HG02970 (cell line): ENCODE results near the gene RIBC2.
"Not testable (repeated sequence)": the region's sequence is repeated elsewhere in the genome, so short reads cannot be mapped to it uniquely, and the experiment has no call there.

ENCODE experiments used
- ATAC-seq: cut with Tn5 transposase; IDR thresholded peaks from one replicate; pipeline ENCODE4 v1.9.1; 2021; ENCODE audit warnings: mild to moderate bottlenecking, moderate library complexity, moderate number of reproducible peaks; ENCODE audit not compliant: unreplicated experiment, low FRiP score

Gene RIBC2, protein sequence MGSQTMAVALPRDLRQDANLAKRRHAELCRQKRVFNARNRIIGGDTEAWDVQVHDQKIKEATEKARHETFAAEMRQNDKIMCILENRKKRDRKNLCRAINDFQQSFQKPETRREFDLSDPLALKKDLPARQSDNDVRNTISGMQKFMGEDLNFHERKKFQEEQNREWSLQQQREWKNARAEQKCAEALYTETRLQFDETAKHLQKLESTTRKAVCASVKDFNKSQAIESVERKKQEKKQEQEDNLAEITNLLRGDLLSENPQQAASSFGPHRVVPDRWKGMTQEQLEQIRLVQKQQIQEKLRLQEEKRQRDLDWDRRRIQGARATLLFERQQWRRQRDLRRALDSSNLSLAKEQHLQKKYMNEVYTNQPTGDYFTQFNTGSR

DNA sequence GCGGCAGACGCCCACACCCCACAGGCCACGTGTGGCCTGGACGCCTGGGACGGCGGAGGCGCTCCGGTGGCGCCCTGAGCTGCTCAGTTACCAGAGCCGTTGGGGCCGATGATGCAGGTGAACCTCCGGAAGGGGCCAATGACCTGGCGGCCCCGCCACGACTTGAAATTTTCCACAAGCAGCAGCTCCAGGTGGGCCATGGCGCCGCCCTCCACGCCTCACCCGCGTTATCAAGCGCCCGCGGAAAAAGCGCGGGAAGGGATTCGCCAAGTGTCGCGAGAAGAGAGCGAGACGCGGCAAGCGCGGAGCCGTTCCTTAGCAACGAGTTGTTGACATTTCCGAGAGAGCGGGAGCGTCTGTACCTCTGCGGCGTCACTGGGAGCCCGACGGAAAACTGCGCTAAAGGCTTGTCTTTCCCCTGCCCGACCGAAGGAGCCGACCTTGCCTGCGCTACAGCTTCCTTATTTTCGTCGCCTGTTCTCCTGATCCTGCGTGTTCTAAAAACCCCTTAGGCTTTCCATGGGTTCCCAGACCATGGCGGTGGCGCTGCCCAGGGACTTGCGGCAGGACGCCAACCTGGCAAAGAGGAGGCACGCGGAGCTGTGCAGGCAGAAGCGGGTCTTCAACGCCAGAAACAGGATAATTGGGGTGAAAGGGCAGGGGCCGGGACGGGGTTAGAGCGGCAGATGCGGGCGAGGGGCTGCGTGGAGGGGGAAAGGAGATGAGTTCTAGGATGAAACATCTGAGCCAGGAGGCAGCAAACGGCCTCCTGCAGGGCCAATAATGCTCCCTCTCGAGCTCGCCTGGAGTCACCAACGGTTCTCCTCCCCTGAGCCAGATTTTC, at the start of gene RIBC2, which contains the start of gene SMC1B:
RIBC2 (plus strand) TSS at position 326 of the 844 bp plus-strand sequence; CDS start at position 520, 194 bp downstream.
SMC1B (minus strand) TSS at position 232 of the 844 bp plus-strand sequence; CDS start at position 200, 32 bp downstream.
- no peak for ATAC-seq

DNA sequence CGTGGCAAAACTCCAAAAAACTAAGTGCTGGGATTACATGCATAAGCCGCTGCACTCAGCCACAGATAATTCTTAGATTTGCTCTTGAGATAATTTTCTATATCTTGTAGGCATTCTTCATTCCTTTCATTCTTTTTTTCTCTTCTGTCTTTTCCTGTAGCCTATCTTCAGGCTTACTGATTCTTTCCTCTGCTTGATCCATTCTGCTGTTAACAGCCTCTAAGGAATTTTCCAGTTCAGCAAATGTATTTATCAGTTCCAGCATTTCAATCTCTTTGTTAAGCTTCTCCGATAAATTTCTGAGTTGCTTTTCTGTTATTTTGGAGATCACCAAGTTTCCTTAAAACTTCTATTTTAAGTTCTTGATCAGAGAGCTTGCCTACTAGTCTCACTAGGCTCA, 46.8 kb upstream of the RIBC2 start:
- no peak for ATAC-seq

DNA sequence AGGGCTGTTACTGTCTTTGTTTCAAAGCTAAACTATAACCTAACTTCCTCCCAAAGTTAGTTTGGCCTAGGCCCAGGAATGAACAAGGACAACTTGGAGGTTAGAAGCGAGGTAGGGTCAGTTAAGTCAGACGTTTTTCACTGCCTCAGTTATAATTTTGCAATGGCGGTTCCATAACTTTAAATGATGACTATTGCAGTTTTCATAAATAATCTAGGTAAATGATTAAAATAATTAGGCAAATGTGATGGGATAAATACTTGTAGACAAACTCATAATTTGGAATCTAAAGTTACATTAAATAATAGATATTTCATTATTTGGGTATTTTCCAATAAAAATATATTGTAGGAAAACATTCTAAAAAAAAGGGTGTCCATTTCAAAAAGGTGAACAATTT, 39.9 kb upstream of the RIBC2 start:
- not testable (repeated sequence) for ATAC-seq

DNA sequence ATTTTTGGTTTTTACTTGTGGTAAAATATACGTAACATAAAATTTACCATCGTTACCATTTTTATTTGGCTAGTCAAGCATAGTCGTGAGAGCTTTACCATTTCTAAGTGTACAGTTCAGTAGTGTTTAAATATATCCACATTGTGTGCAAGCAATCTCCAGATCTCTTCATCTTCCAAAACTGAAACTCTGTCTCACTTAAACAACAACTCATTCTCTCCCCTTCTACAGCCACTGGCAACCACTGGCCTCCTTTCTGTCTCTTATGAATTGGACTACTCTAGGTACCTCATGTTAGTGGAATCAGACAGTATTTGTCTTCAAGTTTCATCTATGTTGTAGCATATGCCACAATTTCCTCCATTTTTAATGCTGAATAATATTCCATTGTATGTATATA, 37.5 kb upstream of the RIBC2 start:
- no peak for ATAC-seq

DNA sequence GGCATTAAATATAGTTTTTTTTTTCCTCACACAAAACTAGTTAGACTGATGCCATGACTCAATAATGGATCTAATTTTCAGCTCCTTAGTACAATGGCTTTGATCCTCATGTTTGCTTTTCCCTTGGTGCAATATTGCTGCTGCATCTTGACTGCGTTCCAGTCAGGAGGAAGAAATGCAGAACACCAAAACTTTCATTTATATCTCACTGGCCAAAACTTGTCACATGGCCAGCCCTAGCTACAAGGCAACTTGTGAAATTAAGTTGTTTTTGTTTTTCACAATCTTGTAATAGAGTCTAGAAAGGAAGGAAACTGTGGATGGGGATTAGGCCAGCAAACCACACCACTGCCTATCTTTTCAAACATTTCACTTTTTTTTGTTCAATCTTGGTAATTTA, 36.8 kb upstream of the RIBC2 start:
- no peak for ATAC-seq

DNA sequence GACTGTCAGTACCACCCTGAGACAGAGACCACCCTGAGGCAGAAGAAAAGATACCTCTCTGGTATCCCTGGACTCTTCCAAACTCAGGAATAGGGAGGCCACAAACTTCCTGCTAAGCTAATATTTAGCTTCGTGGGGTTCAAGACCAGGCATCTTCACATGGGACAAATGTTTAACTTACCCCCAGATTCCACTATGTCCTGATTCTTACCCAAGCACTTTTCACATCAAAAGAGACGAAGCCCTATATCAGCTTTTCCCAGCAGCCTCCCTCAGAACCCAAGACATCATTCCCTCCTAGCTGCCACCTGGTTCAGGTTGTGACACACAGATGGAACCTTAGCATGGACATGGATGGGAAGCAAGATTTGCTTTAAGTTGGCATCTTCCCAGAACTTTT, 32.1 kb upstream of the RIBC2 start:
- ATAC-seq: no peak

DNA sequence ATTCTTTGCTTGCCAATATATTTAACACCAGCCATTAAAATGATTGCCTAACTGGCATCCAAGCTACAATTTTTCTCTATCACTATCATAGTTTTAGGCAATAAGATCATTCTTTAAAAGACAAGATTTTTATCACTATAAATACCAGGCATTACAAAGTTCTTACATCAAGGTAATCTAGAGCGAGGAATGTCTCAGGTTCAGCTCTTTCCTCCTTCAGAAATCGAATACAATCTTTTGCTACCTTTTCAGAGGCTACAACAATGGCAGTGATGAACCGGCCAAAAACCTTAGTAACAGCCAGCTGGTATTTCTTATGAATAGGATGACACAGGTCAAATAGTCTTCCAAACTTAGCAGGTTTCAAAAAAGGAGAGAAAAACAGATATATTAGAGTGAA, 23.9 kb upstream of the RIBC2 start:
- ATAC-seq: no peak

DNA sequence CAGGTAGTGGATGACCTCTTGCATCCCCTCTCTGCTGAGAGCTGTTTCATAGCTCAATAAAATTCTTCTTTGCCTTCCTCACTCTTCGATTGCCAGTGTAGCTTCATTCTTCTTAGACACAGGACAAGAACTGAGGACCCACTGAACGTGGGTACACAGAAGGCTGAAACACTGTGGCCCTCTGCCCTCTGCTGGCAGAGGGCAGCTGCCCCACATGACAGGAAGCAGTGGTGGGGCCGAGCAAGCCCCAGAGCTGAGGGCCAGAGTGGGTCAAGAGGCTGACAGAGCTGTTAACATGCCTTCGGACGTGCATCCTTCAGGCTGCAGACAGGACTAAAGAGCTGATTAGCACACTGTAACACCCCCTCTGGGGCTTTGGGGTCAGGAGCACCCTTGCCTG, 15.7 kb upstream of the RIBC2 start:
- no peak for ATAC-seq

DNA sequence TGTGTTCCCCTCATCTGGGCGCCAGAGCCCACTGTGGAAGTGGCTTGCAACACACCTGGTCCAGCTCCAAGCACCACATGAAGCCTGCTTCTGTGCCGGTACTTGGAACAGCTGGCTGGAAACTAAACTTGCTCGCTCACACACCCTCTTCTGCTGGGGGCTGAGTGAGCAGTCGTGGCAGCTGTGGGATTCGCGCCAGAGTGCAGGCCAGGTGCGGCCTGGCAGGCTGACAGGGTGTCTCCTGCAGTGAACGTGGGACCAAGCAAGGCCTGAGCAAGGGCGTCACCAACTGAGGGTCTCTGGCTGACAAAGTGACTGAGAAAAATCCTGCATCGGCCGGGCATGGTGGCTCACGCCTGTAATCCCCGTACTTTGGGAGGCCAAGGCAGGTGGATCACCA, 15.3 kb upstream of the RIBC2 start:
- ATAC-seq: no peak

DNA sequence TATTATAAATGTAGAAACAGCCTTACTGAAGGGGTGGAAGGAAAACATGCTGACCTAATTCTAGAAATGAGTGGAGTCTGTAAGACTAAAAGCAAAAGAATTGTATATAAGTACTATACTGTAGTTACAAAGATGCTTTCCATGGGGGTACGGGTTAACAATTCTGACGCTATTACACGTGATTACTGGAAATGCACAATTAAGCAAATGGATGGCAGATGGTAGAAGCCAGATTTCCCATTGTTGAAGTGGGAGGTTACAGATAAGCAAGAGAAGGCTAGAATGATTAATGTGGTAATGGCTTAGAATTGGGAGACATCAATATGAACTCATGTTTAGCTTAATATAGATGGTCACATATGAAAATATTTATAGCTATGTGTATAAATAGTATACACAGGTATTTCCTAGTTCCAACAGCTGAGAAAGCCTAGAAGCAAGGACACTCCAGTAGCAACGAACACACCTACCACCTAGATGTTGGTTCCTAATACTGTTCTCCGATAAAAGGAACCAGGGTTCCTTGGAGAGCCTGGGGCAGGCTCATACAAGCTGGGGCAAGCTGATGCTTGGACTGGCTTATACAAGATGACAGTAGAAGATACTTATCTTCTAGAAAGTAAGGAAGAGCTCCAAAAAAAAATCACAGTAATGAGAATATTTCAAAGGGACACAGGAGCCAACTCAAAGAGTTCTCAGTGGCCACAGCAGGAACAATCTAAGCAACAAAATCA, 13.6 kb upstream of the RIBC2 start:
- no peak for ATAC-seq

DNA sequence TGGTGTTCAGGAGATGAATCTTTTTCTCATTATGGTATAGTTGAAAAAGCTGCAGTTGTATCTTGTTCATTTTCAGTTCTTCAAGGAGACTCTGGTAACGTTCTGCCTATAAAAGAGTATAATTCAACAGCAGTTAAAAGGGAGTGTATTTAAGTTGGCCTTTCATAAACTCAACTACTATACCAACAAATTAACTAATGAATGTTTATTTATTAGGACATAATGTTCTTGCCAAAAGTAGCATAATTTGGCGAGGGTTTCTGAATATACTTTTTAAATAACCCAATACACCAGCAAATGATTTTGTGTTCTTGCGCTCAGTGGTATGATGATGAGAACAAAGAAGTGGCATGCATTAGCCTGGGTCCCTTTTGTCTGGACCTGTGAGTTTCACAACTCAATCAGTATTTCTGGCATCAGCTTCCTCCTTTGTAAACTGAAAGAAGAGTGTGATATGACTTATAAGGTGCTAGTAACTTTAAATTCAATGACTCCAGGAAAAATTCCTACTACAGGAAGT, 11.0 kb upstream of the RIBC2 start:
- no peak for ATAC-seq

DNA sequence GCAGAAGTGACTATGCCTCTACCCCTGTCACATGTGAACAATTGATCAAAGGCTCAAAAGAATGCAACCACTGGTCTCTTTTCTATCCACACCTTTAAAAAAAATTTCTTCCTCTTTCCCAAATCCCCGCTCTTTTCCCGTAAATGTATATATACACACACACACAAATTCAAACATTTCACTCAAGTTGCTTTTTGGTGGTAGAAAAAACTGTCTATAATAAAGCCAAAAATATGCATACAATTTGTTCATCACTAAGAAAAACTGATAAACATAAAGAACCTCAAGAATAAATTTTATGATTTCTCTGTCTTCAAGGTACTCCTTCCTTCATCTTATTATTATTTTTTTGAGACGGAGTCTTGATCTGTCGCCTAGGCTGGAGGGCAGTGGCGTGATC, 5.7 kb upstream of the RIBC2 start:
- no peak for ATAC-seq

DNA sequence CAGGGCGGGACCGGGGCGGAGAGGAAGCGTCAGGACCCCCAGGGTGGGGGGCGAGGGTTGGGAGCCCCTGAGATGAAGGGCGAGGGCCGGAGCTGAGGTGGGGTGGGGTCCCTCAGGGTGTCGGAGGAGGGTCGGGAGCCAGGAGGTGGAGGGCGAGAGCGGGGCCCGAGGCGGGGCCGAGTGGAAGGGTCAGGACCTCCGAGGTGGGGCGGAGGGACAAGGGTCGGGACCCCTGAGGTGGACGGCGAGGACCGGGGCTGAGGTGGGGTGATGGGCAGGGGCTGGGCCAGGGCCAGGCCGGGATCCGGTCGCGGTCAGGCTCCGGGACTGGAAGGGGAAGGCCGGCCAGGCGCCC, 503 bp upstream of the RIBC2 start:
- no peak for ATAC-seq

DNA sequence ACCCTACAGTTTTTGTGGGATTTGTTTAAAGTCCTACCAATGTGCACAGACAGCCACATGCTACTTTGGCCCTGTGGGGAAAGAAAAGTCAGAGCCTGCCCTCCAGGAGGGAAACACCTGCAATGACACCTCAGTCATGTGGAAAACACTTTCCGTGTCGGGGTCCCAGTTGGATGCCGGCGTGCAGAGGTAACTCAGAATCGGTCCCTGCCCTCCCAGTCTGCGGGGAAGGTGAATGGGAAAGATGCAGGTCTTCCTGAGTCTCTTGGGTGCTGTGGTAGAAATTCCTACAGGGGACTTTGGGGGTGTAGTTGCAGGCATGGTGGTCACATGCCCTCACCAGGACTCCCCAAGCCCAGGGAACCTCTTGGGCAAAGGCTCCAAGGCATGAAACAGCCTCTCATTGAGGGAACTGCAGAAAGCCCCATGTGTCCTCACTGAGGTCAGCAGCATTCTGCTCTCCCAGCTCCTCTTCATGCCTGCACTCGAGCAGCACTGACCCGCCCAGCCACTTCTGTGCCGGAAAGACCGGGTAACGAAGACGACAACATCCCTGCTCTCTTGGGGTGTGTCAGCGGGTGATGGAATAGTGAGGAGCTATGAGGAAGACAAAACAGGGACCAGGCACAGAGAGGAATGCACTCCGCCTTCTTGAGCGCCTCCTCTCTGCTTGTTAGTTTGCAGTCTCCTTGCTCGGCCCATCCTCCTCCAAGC, 4.7 kb downstream of the RIBC2 start:
- ATAC-seq: no peak

DNA sequence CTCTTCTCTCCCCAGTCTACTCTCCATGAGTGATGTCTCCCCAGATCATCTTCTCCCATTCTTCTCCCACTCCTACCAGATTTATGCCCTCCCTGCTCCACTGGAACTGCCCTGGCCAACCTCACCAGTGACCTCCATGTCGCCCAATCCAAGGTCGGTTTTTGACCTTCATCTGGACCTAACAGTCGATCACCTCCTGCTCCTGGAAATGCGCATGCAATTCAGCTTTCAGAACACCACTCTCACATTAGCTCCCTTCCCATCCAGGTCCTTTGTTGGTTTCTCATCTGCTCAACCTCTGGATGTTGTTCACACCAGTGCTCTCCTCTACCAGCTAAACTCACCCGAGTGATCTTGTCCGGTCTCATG, 5.3 kb downstream of the RIBC2 start:
- no peak for ATAC-seq

DNA sequence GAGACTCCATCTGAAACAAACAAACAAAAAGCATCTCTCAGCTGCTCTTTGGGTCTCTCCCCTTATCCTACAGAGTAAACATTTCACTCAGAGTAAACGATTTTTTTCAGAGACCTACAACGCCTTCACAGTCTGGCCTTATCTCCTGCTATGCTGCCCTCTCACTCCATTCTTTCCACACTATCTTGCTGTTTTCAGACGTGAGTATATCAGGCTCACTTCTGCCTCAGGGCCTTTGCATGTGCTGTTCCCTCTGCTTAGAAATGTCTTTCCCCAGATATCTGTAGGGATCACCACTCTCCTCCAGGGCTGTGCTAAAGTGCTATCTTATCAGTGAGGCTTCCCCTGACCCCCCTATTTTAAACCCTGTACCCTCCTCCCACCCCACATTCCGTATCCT, 6.5 kb downstream of the RIBC2 start:
- ATAC-seq: no peak

DNA sequence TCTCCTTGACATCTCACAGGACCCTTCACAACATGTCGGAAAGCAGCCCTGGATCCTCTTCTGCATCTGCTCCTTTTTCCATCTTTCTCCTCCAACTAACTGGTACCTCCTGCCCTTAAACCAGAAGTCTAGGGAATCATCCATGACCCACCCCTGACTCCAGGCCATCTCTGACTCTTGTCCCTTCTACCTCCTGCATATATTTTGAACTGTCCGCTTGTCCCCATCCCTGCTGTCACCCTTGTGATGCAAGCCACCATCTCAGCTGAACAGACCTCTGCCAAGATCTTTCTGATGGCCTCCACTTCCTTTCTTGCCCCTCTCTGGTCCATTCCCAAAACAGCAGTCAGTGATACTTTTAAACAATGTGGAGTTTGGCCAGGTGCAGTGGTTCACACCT, 7.0 kb downstream of the RIBC2 start:
- no peak for ATAC-seq

DNA sequence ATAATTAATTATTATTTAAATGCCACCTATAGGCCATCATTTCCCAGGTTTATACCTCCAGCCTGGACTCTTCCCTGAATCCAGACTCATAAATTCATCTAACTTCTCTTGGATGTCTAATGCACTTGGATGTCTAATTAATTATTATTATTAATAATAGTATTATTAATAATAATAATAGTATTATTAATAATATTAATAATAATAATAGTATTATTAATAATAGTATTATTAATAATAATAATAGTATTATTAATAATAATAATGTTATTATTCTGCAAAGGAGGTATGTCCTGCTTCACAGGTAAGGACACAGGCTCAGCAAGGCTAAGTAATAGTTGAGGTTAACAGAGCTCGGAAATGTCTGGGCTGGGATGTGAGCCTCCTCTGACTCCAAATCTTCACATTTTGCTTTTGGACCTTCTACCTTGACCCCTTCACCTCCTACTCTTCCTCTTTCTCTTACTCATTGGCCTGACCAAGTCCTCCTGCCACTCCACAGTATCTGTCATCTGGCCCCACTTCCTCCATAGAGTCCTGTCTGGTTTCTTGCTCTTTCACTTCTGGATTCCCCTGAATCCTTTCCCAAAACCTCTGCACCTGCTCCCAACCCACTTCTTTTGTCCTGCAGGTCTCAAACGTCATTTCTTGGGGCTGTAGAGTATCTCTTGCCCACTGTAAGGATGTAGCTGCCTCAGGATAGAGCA, 8.0 kb downstream of the RIBC2 start:
- ATAC-seq: no peak

DNA sequence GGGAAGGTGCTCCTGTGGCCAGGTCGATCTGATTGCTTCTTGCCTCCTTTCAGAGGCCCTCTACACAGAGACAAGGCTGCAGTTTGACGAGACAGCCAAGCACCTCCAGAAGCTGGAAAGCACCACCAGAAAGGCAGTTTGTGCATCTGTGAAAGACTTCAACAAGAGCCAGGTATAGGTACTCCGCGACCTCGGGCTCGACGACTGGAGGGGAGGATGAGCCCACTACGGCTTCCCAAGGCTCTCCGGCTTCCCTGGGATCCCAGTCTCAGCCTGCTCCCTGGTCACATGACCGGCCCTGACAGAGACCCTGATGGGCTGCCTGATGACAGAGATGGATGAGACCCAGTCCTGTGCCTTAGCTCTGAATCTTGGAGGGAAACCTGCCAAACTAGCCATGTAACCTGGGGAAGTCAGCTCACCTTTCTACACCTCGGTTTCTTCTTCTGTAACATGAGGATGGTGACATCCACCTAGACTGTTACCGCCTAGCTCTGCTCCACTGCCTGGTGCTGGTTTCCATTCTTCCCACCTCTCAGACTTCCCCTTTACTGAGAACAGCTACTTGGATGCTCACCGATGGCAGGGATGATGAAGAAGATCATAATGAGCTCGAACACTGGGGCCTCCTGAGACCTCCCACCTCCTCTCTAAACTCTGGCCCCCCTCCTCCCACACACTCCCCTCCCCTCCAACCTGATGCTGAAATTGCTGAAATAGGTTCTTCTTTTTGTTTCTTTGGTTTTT, 8.9 kb downstream of the RIBC2 start:
- no peak for ATAC-seq
